GM21529 (cell line): ENCODE results near the gene PGBD1.

Source experiments
- ATAC-seq: cut with Tn5 transposase; IDR thresholded peaks from one replicate; pipeline ENCODE4 v1.9.1; 2021; ENCODE audit not compliant: unreplicated experiment

Gene PGBD1, protein sequence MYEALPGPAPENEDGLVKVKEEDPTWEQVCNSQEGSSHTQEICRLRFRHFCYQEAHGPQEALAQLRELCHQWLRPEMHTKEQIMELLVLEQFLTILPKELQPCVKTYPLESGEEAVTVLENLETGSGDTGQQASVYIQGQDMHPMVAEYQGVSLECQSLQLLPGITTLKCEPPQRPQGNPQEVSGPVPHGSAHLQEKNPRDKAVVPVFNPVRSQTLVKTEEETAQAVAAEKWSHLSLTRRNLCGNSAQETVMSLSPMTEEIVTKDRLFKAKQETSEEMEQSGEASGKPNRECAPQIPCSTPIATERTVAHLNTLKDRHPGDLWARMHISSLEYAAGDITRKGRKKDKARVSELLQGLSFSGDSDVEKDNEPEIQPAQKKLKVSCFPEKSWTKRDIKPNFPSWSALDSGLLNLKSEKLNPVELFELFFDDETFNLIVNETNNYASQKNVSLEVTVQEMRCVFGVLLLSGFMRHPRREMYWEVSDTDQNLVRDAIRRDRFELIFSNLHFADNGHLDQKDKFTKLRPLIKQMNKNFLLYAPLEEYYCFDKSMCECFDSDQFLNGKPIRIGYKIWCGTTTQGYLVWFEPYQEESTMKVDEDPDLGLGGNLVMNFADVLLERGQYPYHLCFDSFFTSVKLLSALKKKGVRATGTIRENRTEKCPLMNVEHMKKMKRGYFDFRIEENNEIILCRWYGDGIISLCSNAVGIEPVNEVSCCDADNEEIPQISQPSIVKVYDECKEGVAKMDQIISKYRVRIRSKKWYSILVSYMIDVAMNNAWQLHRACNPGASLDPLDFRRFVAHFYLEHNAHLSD

DNA sequence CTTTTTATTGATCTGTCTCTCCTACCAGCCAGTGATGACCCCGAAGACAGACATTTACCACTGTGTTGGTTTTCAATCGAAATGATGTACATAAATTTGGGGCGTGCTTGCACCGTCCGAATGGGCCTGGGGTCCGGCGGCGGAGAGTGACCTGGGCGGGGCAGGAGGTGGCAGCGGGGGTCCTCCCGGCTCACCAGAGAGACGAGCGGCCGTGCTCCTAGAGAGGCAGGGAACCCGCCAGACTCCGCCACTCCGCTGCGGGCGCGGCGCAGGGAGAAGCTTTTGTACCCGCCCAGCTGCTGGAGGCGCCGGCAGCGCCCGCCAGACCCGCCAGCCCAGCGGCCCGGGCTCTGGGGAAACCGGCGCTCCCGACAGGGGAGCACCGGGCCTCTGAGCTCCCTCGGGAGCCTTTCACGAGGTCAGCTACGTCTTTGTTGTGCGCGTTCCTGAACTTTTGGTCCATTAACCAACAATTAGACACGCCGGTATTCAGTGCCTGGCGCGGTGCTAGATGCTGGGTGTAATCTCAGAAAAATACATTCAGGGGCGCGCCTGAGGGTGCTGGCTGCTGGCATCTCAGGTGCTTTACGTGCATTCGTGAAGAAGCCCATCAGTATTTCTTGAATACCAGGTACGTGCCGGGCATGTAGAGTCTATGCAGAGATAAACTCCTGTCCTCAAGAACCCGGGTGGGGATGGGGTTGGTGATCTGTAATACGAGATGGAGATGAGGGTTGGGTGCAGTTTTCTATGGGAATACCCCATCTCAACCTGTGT lies at the start of gene PGBD1:
TSS of gene PGBD1 (plus strand) at position 285 of the 777 bp plus-strand sequence. CDS start 2,242 bp downstream, outside the sequence.
- peak; percentile 76 for ATAC-seq

DNA sequence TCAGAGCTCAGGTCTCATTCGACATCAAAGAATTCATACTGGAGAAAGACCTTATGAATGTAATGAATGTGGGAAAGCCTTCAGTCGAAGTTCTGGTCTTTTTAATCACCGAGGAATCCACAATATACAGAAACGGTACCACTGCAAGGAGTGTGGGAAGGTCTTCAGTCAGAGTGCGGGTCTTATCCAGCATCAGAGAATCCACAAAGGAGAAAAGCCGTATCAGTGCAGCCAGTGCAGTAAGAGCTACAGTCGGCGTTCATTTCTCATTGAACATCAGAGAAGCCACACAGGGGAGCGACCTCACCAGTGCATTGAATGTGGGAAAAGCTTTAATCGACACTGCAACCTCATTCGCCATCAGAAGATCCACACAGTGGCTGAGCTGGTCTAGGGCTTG lies 48.6 kb upstream of the PGBD1 start:
- ATAC-seq, result no peak

- ATAC-seq, result no peak
These were observed 45.4 kb upstream of the PGBD1 start for GRCh38 chr6:28235912-28236452.

- no peak for ATAC-seq
These were observed 41.7 kb upstream of the PGBD1 start for GRCh38 chr6:28239636-28240035.

- no peak for ATAC-seq
These were observed 40.9 kb upstream of the PGBD1 start for GRCh38 chr6:28240471-28240870.

DNA sequence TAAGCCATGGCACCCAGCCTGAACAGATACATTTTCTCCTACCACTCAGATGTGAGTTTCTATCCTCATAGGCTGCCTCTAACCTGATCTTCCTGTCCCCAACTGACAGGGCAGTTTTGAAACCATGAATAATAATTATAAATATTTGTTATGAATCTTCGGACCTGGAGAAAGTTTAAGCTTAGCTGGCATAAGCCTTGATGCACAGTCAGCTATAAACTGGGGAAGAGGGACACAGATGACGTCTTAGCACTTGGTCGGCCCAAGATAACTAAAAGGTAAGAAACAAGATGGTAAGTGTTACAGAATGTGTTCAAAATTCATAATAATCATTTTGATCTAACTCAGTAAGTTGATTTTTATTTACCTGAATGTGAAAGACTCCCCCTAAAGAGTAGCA lies 37.4 kb upstream of the PGBD1 start:
- ATAC-seq, result no peak

- no peak for ATAC-seq
These were observed 36.0 kb upstream of the PGBD1 start for GRCh38 chr6:28245206-28245941.

- ATAC-seq, result no peak
These were observed 32.5 kb upstream of the PGBD1 start for GRCh38 chr6:28248916-28249315.

DNA sequence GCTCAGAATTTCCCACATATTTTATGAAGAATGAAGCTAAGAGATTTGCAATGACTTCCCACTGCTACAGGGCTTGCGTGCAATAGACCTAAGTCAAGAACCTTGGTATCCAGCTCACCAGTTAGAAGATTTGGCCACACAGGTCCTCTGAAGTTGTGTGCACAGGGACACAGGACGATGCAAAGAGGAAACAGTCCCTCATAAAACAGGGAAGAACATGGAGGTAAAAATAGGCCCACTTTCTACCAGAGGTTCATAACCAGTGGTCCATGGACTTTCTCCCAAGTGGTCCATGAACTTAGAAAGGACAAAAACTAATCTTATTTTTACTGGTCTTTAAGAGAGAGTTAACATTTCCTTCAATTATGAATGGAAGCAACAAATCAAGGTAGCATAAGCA lies 30.6 kb upstream of the PGBD1 start:
- ATAC-seq, result no peak

DNA sequence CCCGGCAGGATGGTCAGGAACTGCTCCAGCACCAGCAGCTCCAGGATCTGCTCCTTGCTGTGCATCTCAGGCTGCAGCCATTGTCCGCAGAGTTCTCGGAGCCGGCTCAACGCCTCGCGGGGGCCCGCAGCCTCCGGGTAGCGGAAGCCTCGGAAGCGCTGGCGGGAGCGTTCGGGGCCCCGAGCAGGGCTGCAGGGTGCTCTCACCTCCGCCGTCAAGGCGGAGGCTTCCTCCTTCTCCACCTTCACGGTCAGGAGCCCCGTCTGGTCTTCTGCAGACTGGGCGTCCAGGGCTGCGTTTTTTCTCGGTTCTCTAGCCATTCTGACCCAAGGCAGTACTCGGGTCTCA lies 29.7 kb upstream of the PGBD1 start:
- ATAC-seq, result peak; percentile 40

- peak; percentile 81 for ATAC-seq
These were observed 29.1 kb upstream of the PGBD1 start, which contains the start of gene ZKSCAN4 for GRCh38 chr6:28252009-28252975. ZKSCAN4 (minus strand) TSS chr6:28252269; CDS start chr6:28251980, 289 bp downstream.

GRCh38 chr6:28254121-28254519 lies 27.3 kb upstream of the PGBD1 start:
- ATAC-seq, result no peak

DNA sequence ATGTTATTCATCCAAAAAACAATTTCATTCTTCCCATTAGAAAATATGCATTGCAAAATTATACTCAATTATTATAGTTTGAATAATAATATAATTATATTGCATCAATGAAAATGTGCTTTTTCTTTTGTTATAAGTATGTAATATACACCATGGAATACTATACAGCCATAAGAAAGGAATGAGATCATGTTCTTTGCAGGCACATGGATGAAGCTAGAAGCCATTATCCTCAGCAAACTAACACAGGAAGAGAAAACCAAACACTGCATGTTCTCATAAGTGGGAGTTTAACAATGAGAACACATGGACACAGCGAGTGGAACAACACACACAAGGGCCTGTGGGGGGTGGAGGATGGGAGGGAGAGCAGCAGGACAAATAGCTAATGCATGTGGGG lies 24.3 kb upstream of the PGBD1 start:
- no peak for ATAC-seq

- no peak for ATAC-seq
These were observed 22.2 kb upstream of the PGBD1 start, which contains the start of gene NKAPL for GRCh38 chr6:28258877-28259777. NKAPL (plus strand) TSS chr6:28259297; CDS start chr6:28259372, 75 bp downstream.

- ATAC-seq, result no peak
These were observed 17.4 kb upstream of the PGBD1 start for GRCh38 chr6:28263922-28264321.

GRCh38 chr6:28264834-28265401 lies 16.5 kb upstream of the PGBD1 start:
- ATAC-seq, result no peak

DNA sequence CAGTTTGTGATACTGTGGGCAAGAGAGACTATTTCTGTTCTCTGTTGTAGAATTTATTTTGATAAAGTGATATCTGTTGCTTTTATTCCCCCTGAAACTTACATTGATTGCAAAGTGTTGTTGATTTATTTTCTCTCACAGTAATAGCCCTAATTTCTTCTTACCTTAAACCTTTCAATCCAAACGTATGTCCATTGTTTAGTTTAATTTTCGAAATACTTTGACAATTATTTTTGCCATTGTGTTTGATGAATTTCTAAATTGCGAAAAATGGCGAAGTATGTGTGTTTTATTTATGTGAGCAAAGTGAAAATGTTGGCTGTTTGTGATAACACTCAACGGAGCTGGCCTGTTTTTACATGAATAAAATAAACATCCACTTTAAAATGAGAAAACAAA lies 14.8 kb upstream of the PGBD1 start:
- ATAC-seq, result no peak
